Panc1 (cell line): ENCODE measurements around the gene CD80. TPM values are rescaled to one million over a fixed set of nuclear protein-coding genes. Genes with fewer than 3 reads are reported as not detected.
A peak's percentile ranks its signal among the peaks of the same experiment; 100 is the strongest.

ENCODE experiments used
- ATAC-seq: fragments of 200-7000 bp; cut with Tn5 transposase; 2 replicates; pipeline ENCODE4 v1.9.1; 2020; ENCODE audit warnings: mild to moderate bottlenecking, moderate library complexity
- BruUV-seq: library from RNA; stranded (reverse); fragments of 400-500 nt; replicated peaks from 2 replicates; lab custom pipeline; 2021; lab: Mats Ljungman, UMichigan
- CTCF ChIA-PET: fragments of 300-600 bp; sonication (Branson Sonifier 250); formaldehyde crosslinking; loops from one replicate; lab custom pipeline; 2022; ENCODE audit warnings: antibody characterized with exemption; lab: Charles Lee
- POLR2A ChIA-PET: fragments of 300-600 bp; sonication (Branson Sonifier 250); formaldehyde crosslinking; loops from one replicate; lab custom pipeline; 2022; ENCODE audit warnings: antibody characterized with exemption; lab: Charles Lee
- DNase-seq: peaks from one replicate; pipeline ENCODE4 v3.0.0-alpha.2; 2010; ENCODE audit warnings: low read depth, low spot score
- H3K27ac ChIP-seq: 2 replicates; pipeline ENCODE4 v1.5.1; 2011; ENCODE audit warnings: mild to moderate bottlenecking, low read length, inconsistent platforms
- H3K27me3 ChIP-seq: fragments of 200-500 bp; sonication (Bioruptor generic); 2 replicates; pipeline ENCODE4 v1.6.0; 2014; ENCODE audit warnings: low read length, inconsistent platforms; ENCODE audit not compliant: control insufficient read depth, insufficient read depth
- H3K36me3 ChIP-seq: fragments of 200-500 bp; sonication (Bioruptor generic); 2 replicates; pipeline ENCODE4 v1.5.1; 2014; ENCODE audit warnings: inconsistent platforms, mild to moderate bottlenecking, low read length, moderate library complexity; ENCODE audit not compliant: control insufficient read depth, insufficient read depth
- H3K4me1 ChIP-seq: 2 replicates; pipeline ENCODE4 v1.5.1; 2011; ENCODE audit warnings: inconsistent platforms, mild to moderate bottlenecking, low read length, moderate library complexity; ENCODE audit not compliant: control insufficient read depth, insufficient read depth
- H3K4me3 ChIP-seq, 2 experiments: 2 replicates each; pipeline ENCODE4 v1.5.1; 2011 to 2012; ENCODE audit warnings: low read depth in 2 of 2, low read length in 2 of 2, mild to moderate bottlenecking in 2 of 2, inconsistent platforms in 1 of 2, moderate library complexity in 1 of 2
- H3K9me3 ChIP-seq: fragments of 200-500 bp; sonication (Bioruptor generic); 2 replicates; pipeline ENCODE4 v1.5.1; 2014; ENCODE audit warnings: low read depth, mild to moderate bottlenecking, inconsistent platforms, low read length, moderate library complexity; ENCODE audit not compliant: control insufficient read depth, insufficient read depth
- POLR2AphosphoS5 ChIP-seq: IDR thresholded peaks from 2 replicates; pipeline ENCODE4 v1.6.1; 2012; ENCODE audit warnings: mild to moderate bottlenecking, low read depth, low read length, moderate library complexity
- REST ChIP-seq, 2 experiments: IDR thresholded peaks; 2 replicates each; pipeline ENCODE4 v1.6.1; 2011 to 2012; ENCODE audit warnings: low read depth in 2 of 2, control low read depth in 1 of 2, low read length in 1 of 2, mild to moderate bottlenecking in 1 of 2, moderate library complexity in 1 of 2; ENCODE audit not compliant: insufficient read depth in 1 of 2
- SIN3A ChIP-seq: IDR thresholded peaks from 2 replicates; pipeline ENCODE4 v1.6.1; 2012; ENCODE audit warnings: low read depth, mild to moderate bottlenecking, low read length, moderate library complexity, borderline replicate concordance; ENCODE audit not compliant: insufficient read depth
- TCF7L2 ChIP-seq: IDR thresholded peaks from 2 replicates; pipeline ENCODE4 v1.6.1; 2011; ENCODE audit warnings: mild to moderate bottlenecking, low read depth, low read length, inconsistent platforms
- in situ Hi-C: cut with HindIII; loops from 2 replicates; pipeline ENCODE4 v1.10.0; 2016; ENCODE audit warnings: low sequenced_read_pairs, low pct_unique_long_range_greater_than_20kb
- intact Hi-C: fragments of 100-400 bp; cut with micrococcal nuclease; formaldehyde crosslinking; loops from one replicate; pipeline ENCODE4 v1.10.0; 2022; ENCODE audit not compliant: unreplicated experiment
- total RNA-seq: library from RNA; stranded (reverse); gene quantifications from one replicate; pipeline ENCODE4 v1.2.1, GENCODE V29; 2021; ENCODE audit not compliant: unreplicated experiment
- TF ChIP-seq, protein P1 (sequence below): fragments of 450-650 bp; IDR thresholded peaks from 2 replicates; pipeline ENCODE4 v1.5.1; 2017; ENCODE audit warnings: mild to moderate bottlenecking

CD80 gene
- total RNA-seq, 1 experiment from 2014 or later = 0.15 TPM

GRCh38 chr3:119560160-119560559 is 746 bp upstream of the CD80 start:
- no peak overlapping the region for H3K27ac ChIP-seq
- no peak overlapping the region for H3K4me3 ChIP-seq
- intact Hi-C loops (loop anchor here (10.0 kb wide), 1 partner anchor 675 kb away; no protein-coding TSS in a partner anchor), in situ Hi-C loops (no loop called here)
- H3K27me3 ChIP-seq = no peaks in the 10 kb centered on the region; the same call in 1 of the 2 replicates
- CTCF ChIA-PET = interaction anchor here (0.7 kb wide), 1 partner anchor 116 kb away, joined by 7 read pairs; no protein-coding TSS in a partner anchor
- H3K9me3 ChIP-seq = no peaks in the 10 kb centered on the region
- no peak for DNase-seq
- H3K36me3 ChIP-seq = no peaks in the 10 kb centered on the region
- TF ChIP-seq TCF7L2 (no peak), REST (IDR thresholded peaks at IDR 0.05; ENCODE audit: insufficient read depth in 1 of 2, low read depth in 2 of 2, low read length in 1 of 2) (no peak), POLR2AphosphoS5 (no peak), SIN3A (no peak)
- TF ChIP-seq, protein P1, sequence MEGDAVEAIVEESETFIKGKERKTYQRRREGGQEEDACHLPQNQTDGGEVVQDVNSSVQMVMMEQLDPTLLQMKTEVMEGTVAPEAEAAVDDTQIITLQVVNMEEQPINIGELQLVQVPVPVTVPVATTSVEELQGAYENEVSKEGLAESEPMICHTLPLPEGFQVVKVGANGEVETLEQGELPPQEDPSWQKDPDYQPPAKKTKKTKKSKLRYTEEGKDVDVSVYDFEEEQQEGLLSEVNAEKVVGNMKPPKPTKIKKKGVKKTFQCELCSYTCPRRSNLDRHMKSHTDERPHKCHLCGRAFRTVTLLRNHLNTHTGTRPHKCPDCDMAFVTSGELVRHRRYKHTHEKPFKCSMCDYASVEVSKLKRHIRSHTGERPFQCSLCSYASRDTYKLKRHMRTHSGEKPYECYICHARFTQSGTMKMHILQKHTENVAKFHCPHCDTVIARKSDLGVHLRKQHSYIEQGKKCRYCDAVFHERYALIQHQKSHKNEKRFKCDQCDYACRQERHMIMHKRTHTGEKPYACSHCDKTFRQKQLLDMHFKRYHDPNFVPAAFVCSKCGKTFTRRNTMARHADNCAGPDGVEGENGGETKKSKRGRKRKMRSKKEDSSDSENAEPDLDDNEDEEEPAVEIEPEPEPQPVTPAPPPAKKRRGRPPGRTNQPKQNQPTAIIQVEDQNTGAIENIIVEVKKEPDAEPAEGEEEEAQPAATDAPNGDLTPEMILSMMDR = no peak
- peak; percentile 31; the same call in 1 of the 2 replicates for ATAC-seq
- BruUV-seq = no TSS peak
- no peaks in the 10 kb centered on the region for H3K4me1 ChIP-seq
- POLR2A ChIA-PET = no interaction called here

- no peaks in the 10 kb centered on the region for H3K9me3 ChIP-seq
- ChIA-PET POLR2A (no interaction called here), CTCF (no interaction called here)
- no peaks in the 10 kb centered on the region for H3K4me1 ChIP-seq
- ATAC-seq (no peak), DNase-seq (no peak)
- no peaks in the 10 kb centered on the region; the same call in 1 of the 2 replicates for H3K27me3 ChIP-seq
- H3K4me3 ChIP-seq = no peak overlapping the region
- TF ChIP-seq, protein P1 = no peak
- TF ChIP-seq REST (IDR thresholded peaks at IDR 0.05; ENCODE audit: insufficient read depth in 1 of 2, low read depth in 2 of 2, low read length in 1 of 2) = no peak
- TF ChIP-seq POLR2AphosphoS5 = no peak
- no peak for TF ChIP-seq TCF7L2
- TF ChIP-seq SIN3A = no peak
- H3K36me3 ChIP-seq = no peaks in the 10 kb centered on the region
- intact Hi-C loops (no loop called here), in situ Hi-C loops (no loop called here)
- no peak overlapping the region for H3K27ac ChIP-seq
- no TSS peak for BruUV-seq
These were observed 642 bp downstream of the CD80 start for GRCh38 chr3:119558626-119559317.
